ENCODE data around the gene IRS2. TPM values are rescaled to one million over a fixed set of nuclear protein-coding genes. Genes with fewer than 3 reads are reported as not detected.

Gene IRS2
- polyA plus RNA-seq, 1 donor (not counting 4 experiments of a cell fraction or from before 2014, with no cell fraction given): 2.3 TPM

- Histone ChIP-seq H3K9me1 (ENCODE audit: control insufficient read depth, extremely low read depth, insufficient read depth, low read length) (no peaks in the 10 kb centered on the region), H3K79me2 (ENCODE audit: control insufficient read depth, insufficient read depth, low read length) (no peaks in the 10 kb centered on the region), H3K36me3 (ENCODE audit: control insufficient read depth in 2 of 2, extremely low read depth in 1 of 2, insufficient read depth in 2 of 2, low read length in 2 of 2) (no peaks in the 10 kb centered on the region), H3K9me3 (ENCODE audit: control insufficient read depth, low read depth, low read length) (no peaks in the 10 kb centered on the region), H2AFZ (ENCODE audit: control insufficient read depth, low read length) (no peak overlapping the region), H3K4me2 (ENCODE audit: control insufficient read depth, extremely low read depth, insufficient read depth, low read depth, low read length) (no peak overlapping the region), H3K9ac (ENCODE audit: control insufficient read depth, extremely low read depth, insufficient read depth, low read length) (no peak overlapping the region), H4K20me1 (ENCODE audit: control insufficient read depth, extremely low read depth, insufficient read depth, low read length) (no peaks in the 10 kb centered on the region), H3K4me3 (ENCODE audit: control insufficient read depth in 2 of 3, extremely low read depth in 1 of 3, insufficient read depth in 2 of 3, low read depth in 1 of 3, low read length in 3 of 3) (no peak overlapping the region), H3K27ac (ENCODE audit: control insufficient read depth, insufficient read depth, low read length) (no peak overlapping the region), H3K27me3 (ENCODE audit: control insufficient read depth, extremely low read depth, insufficient read depth, low read length) (no peaks in the 10 kb centered on the region), H3K4me1 (ENCODE audit: control insufficient read depth, extremely low read depth, insufficient read depth, low read length) (peaks cover 24% of the 10 kb centered on the region)
- TF ChIP-seq EZH2 (IDR thresholded peaks at IDR 0.05; ENCODE audit: low read length): no peak
- TF ChIP-seq CTCF (optimal IDR thresholded peaks at IDR 0.05 in 1 of 3, IDR thresholded peaks at IDR 0.05 in 1 of 3, conservative IDR thresholded peaks at IDR 0.05 in 1 of 3; ENCODE audit: extremely low read depth in 1 of 3, insufficient read depth in 2 of 3, low read length in 3 of 3): no peak
- dilution Hi-C loops (cut with MboI; ENCODE audit: extremely low pct_ligation_motif_present, low sequenced_read_pairs): no loop called here
- no peak for FAIRE-seq
- DNase-seq (ENCODE audit: low read depth, low spot score): no peak
These were observed 32.5 kb upstream of the IRS2 start for GRCh38 chr13:109818886-109819285.

- H2AFZ ChIP-seq (ENCODE audit: control insufficient read depth, low read length): no peak overlapping the region
These were observed 31.5 kb upstream of the IRS2 start for GRCh38 chr13:109817591-109818535.

More at GRCh38 chr13:109817591-109818535, 31.5 kb upstream of the IRS2 start:
- H3K9me1 ChIP-seq (ENCODE audit: control insufficient read depth, extremely low read depth, insufficient read depth, low read length): no peaks in the 10 kb centered on the region
- TF ChIP-seq CTCF (optimal IDR thresholded peaks at IDR 0.05 in 1 of 3, IDR thresholded peaks at IDR 0.05 in 1 of 3, conservative IDR thresholded peaks at IDR 0.05 in 1 of 3; ENCODE audit: extremely low read depth in 1 of 3, insufficient read depth in 2 of 3, low read length in 3 of 3): no peak
- TF ChIP-seq EZH2 (IDR thresholded peaks at IDR 0.05; ENCODE audit: low read length): no peak
- dilution Hi-C loops (cut with MboI; ENCODE audit: extremely low pct_ligation_motif_present, low sequenced_read_pairs): no loop called here
- no peak overlapping the region for H3K4me3 ChIP-seq (ENCODE audit: control insufficient read depth in 2 of 3, extremely low read depth in 1 of 3, insufficient read depth in 2 of 3, low read depth in 1 of 3, low read length in 3 of 3)
- FAIRE-seq (peak; percentile 84), DNase-seq (ENCODE audit: low read depth, low spot score) (no peak)
- H3K9me3 ChIP-seq (ENCODE audit: control insufficient read depth, low read depth, low read length): no peaks in the 10 kb centered on the region
- peaks cover 24% of the 10 kb centered on the region for H3K4me1 ChIP-seq (ENCODE audit: control insufficient read depth, extremely low read depth, insufficient read depth, low read length)
- H3K4me2 ChIP-seq (ENCODE audit: control insufficient read depth, extremely low read depth, insufficient read depth, low read depth, low read length): no peak overlapping the region
- H3K9ac ChIP-seq (ENCODE audit: control insufficient read depth, extremely low read depth, insufficient read depth, low read length): no peak overlapping the region
- H3K36me3 ChIP-seq (ENCODE audit: control insufficient read depth in 2 of 2, extremely low read depth in 1 of 2, insufficient read depth in 2 of 2, low read length in 2 of 2): no peaks in the 10 kb centered on the region
- H3K27me3 ChIP-seq (ENCODE audit: control insufficient read depth, extremely low read depth, insufficient read depth, low read length): no peaks in the 10 kb centered on the region
- H3K27ac ChIP-seq (ENCODE audit: control insufficient read depth, insufficient read depth, low read length): no peak overlapping the region
- H4K20me1 ChIP-seq (ENCODE audit: control insufficient read depth, extremely low read depth, insufficient read depth, low read length): no peaks in the 10 kb centered on the region
- H3K79me2 ChIP-seq (ENCODE audit: control insufficient read depth, insufficient read depth, low read length): no peaks in the 10 kb centered on the region
